NCI-H2107 treated with DMSO at 0.1 percent for 48 hours (cell line): ENCODE data around the gene MXI1.
"Not testable (repeated sequence)": the region's sequence is repeated elsewhere in the genome, so short reads cannot be mapped to it uniquely, and the experiment has no call there.

ENCODE experiments used
- DNase-seq: peaks from one replicate; lab custom pipeline; 2025; ENCODE audit not compliant: unreplicated experiment; lab: John Stamatoyannopoulos, UW

MXI1 gene

DNA sequence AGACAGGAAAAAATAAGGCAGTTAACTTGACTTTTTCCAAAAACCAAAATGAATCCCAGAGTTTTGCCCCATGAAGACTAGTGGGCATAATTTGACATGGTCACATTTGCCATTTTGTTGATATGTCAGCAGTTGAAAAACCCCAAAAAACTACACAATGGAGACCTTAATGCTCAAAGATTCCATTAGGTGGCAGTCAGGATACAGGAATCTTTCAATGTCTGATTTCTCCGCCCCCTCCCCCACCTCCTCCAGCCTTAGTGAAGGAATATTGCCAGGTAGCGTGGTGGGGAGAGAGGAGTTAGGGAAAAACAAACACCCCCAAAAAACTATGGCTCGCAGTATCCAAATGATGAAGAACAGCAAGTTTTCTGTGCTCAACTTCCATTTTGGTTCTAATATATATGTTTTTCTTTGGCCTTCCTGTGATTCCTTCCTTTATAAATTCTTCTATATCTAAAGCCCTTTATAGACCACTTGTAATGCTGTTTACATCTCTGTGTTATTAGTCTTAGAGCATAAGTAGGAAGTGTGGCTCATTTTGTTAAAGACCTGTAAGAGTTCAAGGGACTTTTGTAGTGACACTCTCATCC lies 104.0 kb downstream of the MXI1 start:
- no peak for DNase-seq

DNA sequence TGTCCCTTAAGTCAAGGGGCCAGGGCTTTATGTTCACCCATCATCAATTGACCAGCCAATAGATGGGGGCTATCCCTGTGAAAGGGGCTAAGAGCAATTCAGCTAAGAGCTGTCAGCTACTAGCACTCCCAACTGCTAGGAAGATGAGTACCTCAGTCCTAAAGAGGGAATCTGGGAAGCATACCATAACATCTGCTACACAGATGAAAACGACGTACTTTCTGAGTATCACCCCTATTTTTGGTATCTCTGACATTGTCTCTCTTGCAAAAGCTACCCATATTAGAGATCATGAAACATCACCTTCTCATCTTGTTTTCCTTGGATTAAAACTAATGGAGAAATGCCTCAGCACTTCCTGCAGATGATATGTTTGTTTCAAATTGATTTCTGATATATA lies 104.8 kb downstream of the MXI1 start:
- DNase-seq = no peak

- no peak for DNase-seq
These were observed 106.3 kb downstream of the MXI1 start for GRCh38 chr10:110313674-110314073.

DNA sequence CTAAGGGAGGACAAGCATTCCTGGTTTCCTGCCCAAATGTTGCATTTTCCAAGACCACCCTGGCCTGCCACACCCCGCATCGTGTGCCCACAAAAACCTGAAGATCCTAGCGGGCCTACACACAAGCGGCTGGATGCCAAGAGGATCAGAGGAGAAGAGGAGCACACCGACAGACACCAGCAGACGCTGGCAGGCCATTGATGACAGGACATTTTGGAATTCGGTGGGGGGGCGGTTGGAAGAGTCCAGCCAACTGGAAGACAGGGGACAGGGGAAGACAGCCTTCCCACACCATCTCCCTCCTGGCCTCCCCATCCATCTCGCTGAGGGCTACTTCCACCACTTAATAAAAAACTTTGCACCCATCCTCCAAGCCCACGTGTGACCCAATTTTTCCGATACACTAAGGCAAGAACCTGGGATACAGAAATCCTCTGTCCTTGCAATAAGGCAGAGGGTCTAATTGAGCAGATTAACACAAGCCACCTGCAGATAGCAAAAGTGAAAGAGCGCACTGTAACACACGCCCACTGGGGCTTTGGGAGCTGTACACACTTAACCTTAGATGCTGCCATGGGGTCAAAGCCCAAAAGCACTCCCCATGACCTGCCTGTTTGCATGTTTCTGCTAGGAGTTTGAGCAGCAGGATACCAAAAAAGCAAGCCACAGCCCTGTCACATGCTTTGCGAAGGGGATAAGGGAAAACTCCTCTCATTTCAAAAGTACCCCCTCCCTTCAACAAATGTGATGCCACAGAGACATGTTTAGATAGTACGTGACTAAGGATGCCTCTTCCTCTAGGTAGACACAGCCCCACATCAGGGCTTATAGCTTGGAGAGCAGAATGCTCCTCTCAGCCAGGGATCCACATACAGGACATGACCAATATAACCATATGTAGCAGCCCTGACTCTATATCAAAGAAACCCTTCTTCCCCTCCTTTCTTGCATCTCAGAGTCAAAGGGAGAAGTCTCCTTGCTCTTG lies 110.8 kb downstream of the MXI1 start:
- no peak for DNase-seq

DNA sequence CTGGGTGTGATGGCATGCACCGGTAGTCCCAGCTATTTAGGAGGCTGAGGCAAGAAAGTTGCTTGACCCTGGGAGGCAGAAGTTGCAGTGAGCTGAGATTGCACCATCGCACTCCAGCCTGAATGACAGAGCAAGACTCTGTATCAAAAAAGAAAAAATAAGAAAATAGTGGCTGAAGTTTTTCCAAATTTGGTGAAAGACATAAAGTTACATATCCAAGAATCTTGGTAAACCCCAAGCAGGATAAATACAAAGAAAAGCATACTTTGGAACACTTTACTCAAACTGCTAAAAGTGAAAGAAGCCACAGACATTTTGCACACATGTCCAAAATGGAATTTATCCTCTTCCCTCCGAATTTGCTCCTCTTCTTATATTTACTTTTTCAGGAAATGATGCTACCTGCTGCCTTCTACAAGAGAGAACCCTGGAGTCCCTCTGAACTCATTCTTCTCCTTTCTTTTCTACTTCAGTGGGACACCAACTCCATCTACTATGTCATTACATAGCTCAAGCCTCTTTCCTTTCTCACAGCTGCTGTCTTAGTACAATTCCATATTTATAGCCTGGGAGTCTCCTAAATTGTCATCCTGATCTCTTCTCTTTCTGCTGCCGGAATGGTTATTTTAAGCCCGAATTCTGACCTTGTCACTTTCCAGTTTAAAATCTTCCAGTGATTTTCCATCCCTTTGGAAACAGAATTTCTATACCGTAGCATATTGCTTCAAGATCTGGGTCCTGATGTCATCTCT lies 114.6 kb downstream of the MXI1 start:
- no peak for DNase-seq

GRCh38 chr10:110323503-110323902 lies 116.1 kb downstream of the MXI1 start:
- no peak for DNase-seq

DNA sequence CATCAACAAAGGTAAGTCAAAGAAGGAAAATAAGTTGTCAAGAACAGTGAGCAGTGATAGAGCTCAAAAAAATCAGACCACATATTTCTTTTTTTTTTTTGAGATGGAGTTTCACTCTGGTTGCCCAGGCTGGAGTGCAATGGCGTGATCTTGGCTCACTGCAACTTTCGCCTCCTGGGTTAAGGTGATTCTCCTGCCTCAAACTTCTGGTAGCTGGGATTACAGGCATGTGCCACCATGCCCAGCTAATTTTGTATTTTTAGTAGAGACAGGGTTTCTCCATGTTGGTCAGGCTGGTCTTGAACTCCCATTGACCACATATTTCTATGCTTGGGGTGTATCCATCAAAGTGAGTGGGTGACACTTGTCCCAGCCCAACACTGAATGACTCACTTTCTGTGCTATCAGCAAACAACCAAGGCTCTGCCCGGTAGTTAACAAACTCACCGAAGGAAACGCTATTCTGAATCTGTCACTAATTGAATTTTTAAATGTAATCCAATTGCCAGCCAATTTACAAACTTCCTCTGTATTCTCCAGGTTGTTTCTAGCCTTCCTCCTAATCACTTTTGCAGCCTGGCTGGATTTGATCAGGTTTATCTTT lies 116.9 kb downstream of the MXI1 start:
- DNase-seq = no peak

- no peak for DNase-seq
These were observed 117.4 kb downstream of the MXI1 start for GRCh38 chr10:110324805-110325280.

GRCh38 chr10:110326351-110327032 lies 119.1 kb downstream of the MXI1 start:
- no peak for DNase-seq

GRCh38 chr10:110327262-110327914 lies 120.0 kb downstream of the MXI1 start:
- DNase-seq = no peak

- no peak for DNase-seq
These were observed 123.3 kb downstream of the MXI1 start for GRCh38 chr10:110330675-110331074.

- not testable (repeated sequence) for DNase-seq
These were observed 123.9 kb downstream of the MXI1 start for GRCh38 chr10:110331226-110331795.

DNA sequence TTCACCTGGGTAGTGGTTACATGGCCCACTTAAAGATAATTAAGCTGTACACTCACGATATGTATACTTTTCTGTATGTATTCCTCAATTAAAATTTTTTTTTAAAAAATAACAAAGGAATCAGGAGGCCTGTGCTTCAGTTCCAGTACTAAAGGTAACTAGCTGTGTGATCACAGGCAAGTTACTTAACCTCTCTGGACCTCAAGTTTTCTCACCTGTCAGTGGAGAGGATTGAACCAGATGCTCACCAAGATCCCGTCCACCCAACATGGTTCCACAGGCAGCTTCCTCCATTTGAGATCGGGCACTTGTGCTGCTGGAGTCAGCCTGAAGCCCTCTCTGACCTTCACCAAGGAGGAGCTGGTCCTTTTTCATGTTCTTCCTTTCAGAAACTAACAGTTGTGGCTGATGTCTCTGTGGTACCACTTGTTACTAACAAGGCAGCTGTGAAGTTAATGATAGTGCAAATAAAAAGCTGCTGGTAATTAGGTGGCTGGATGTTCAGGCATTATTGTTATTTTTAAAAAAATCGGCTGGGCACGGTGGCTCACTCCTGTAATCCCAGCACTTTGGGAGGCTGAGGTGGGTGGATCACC lies 126.8 kb downstream of the MXI1 start:
- no peak for DNase-seq

GRCh38 chr10:110335314-110336064 lies 128.1 kb downstream of the MXI1 start:
- DNase-seq = no peak

GRCh38 chr10:110336111-110336721 lies 128.8 kb downstream of the MXI1 start:
- DNase-seq = peak; percentile 12
